SK-N-SH (cell line): ENCODE measurements around the gene BOD1L2. TPM values are rescaled to one million over a fixed set of nuclear protein-coding genes. Genes with fewer than 3 reads are reported as not detected.

Source experiments
- CTCF ChIA-PET: fragments of 300-600, 350-600 bp; formaldehyde crosslinking; extraction: SDS; loops from one replicate; lab custom pipeline; 2021; lab: Yijun Ruan, JAX
- POLR2A ChIA-PET: fragments of 350-600 bp; sonication (Branson Sonifier 250); formaldehyde crosslinking; extraction: SDS; loops from one replicate; lab custom pipeline; 2020; ENCODE audit warnings: antibody characterized with exemption, inconsistent platforms; lab: Yijun Ruan, JAX
- DNase-seq: peaks from one replicate; pipeline ENCODE4 v3.0.0; 2012
- H2AFZ ChIP-seq: fragments of 200-600 bp; sonication (generic); 2 replicates; pipeline ENCODE4 v1.8.1; 2016; ENCODE audit warnings: antibody characterized with exemption, mild to moderate bottlenecking, low read depth
- H3F3A ChIP-seq: fragments of 200-600 bp; sonication (generic); replicated peaks from 2 replicates; pipeline ENCODE3; 2016; ENCODE audit warnings: antibody characterized with exemption, mild to moderate bottlenecking; ENCODE audit not compliant: insufficient read depth
- H3K27ac ChIP-seq, 2 experiments: fragments of 200-500 bp in 1 of 2; fragments of 200-600 bp in 1 of 2; sonication (Bioruptor generic) in 1 of 2; sonication (generic), shearing (Covaris generic) in 1 of 2; 2 replicates each; pipeline versions ENCODE4 v1.5.1 to v1.6.1; 2014 to 2016; ENCODE audit warnings: low read depth in 2 of 2, inconsistent platforms in 1 of 2, low read length in 1 of 2, mild to moderate bottlenecking in 1 of 2, mixed read lengths in 1 of 2
- H3K27me3 ChIP-seq: fragments of 200-600 bp; sonication (generic), shearing (Covaris generic); 2 replicates; pipeline ENCODE4 v1.6.1; 2016; ENCODE audit warnings: mixed run types; ENCODE audit not compliant: insufficient read depth
- H3K36me3 ChIP-seq, 2 experiments: fragments of 200-500 bp in 1 of 2; fragments of 200-600 bp in 1 of 2; sonication (Bioruptor generic) in 1 of 2; sonication (generic) in 1 of 2; replicated peaks in 1 of 2; 2 replicates each; pipeline versions ENCODE3 to v1.5.1; 2014 to 2016; ENCODE audit warnings: low read length in 1 of 2, mild to moderate bottlenecking in 1 of 2; ENCODE audit not compliant: insufficient read depth in 2 of 2, control insufficient read depth in 1 of 2
- H3K4me1 ChIP-seq, 2 experiments: fragments of 200-500 bp in 1 of 2; fragments of 200-600 bp in 1 of 2; sonication (Bioruptor generic) in 1 of 2; sonication (generic), shearing (Covaris generic) in 1 of 2; 2 replicates each; pipeline versions ENCODE4 v1.5.1 to v1.6.1; 2014 to 2016; ENCODE audit warnings: low read depth in 1 of 2, low read length in 1 of 2, mixed run types in 1 of 2; ENCODE audit not compliant: insufficient read depth in 2 of 2, control insufficient read depth in 1 of 2
- H3K4me2 ChIP-seq: fragments of 200-600 bp; sonication (generic), shearing (Covaris generic); 2 replicates; pipeline ENCODE4 v1.6.1; 2017; ENCODE audit warnings: mixed run types
- H3K4me3 ChIP-seq, 2 experiments: fragments of 200-500 bp in 1 of 2; fragments of 200-600 bp in 1 of 2; sonication (Bioruptor generic) in 1 of 2; sonication (generic), shearing (Covaris generic) in 1 of 2; 2 replicates each; pipeline versions ENCODE4 v1.5.1 to v1.8.1; 2014 to 2016; ENCODE audit warnings: low read depth in 2 of 2, inconsistent platforms in 1 of 2, low read length in 1 of 2, mild to moderate bottlenecking in 1 of 2, mixed read lengths in 1 of 2, moderate library complexity in 1 of 2
- H3K79me2 ChIP-seq: fragments of 200-600 bp; sonication (generic); 2 replicates; pipeline ENCODE4 v1.8.1; 2017; ENCODE audit warnings: mild to moderate bottlenecking; ENCODE audit not compliant: insufficient read depth
- H3K9ac ChIP-seq: fragments of 200-600 bp; sonication (generic); 2 replicates; pipeline ENCODE4 v1.6.1; 2017; ENCODE audit warnings: mixed run types
- H3K9me2 ChIP-seq: fragments of 200-600 bp; sonication (generic); 2 replicates; pipeline ENCODE4 v1.6.1; 2017; ENCODE audit warnings: mixed run types
- H3K9me3 ChIP-seq: fragments of 200-600 bp; sonication (generic); 2 replicates; pipeline ENCODE4 v1.6.1; 2017; ENCODE audit warnings: mixed run types, mild to moderate bottlenecking, moderate library complexity
- H4K20me1 ChIP-seq: fragments of 200-600 bp; sonication (generic); 2 replicates; pipeline ENCODE4 v1.6.1; 2017; ENCODE audit warnings: mild to moderate bottlenecking, mixed run types; ENCODE audit not compliant: insufficient read depth
- CHD2 ChIP-seq: fragments of 150-350 bp; IDR thresholded peaks from 2 replicates; pipeline ENCODE4 v1.6.1; 2018; ENCODE audit warnings: low read length; ENCODE audit not compliant: partially characterized antibody
- CTCF ChIP-seq: fragments of 200-600 bp; sonication (generic); IDR thresholded peaks from 2 replicates; pipeline ENCODE4 v1.6.1; 2017; ENCODE audit warnings: antibody characterized with exemption, mild to moderate bottlenecking, moderate library complexity
- EP300 ChIP-seq, 2 experiments: IDR thresholded peaks; 2 replicates each; pipeline versions ENCODE4 v1.4.0 to v1.6.1; 2012; ENCODE audit warnings: borderline replicate concordance in 1 of 2, low read depth in 1 of 2, low read length in 1 of 2
- EZH2phosphoT487 ChIP-seq: fragments of 200-600 bp; sonication (generic); IDR thresholded peaks from 2 replicates; pipeline ENCODE4 v1.6.1; 2017; ENCODE audit warnings: low read depth, mixed run types, mild to moderate bottlenecking, antibody characterized with exemption, moderate library complexity, borderline replicate concordance
- FOSL2 ChIP-seq: IDR thresholded peaks from 2 replicates; pipeline ENCODE4 v1.4.0; 2012; ENCODE audit warnings: low read depth, mild to moderate bottlenecking, moderate library complexity, borderline replicate concordance
- FOXJ3 ChIP-seq: sonication (generic); formaldehyde crosslinking; IDR thresholded peaks from 2 replicates; pipeline ENCODE4 v1.5.1; 2020; ENCODE audit warnings: mild to moderate bottlenecking, missing genetic modification reagents
- JUND ChIP-seq: IDR thresholded peaks from 2 replicates; pipeline ENCODE4 v1.4.0; 2012
- MAX ChIP-seq: IDR thresholded peaks from 2 replicates; pipeline ENCODE4 v1.4.0; 2012; ENCODE audit warnings: low read depth
- NRF1 ChIP-seq: IDR thresholded peaks from 2 replicates; pipeline ENCODE4 v1.6.1; 2012; ENCODE audit warnings: low read depth, mild to moderate bottlenecking, low read length
- POLR2AphosphoS5 ChIP-seq: IDR thresholded peaks from 2 replicates; pipeline ENCODE4 v1.6.1; 2012; ENCODE audit warnings: low read depth, low read length
- RCOR1 ChIP-seq: fragments of 150-350 bp; IDR thresholded peaks from 2 replicates; pipeline ENCODE4 v1.6.1; 2017; ENCODE audit warnings: antibody characterized with exemption, low read length
- RFX5 ChIP-seq: IDR thresholded peaks from 2 replicates; pipeline ENCODE4 v1.6.1; 2012; ENCODE audit warnings: mild to moderate bottlenecking, improper control_type of control experiment, low read length
- RXRA ChIP-seq: IDR thresholded peaks from 2 replicates; pipeline ENCODE4 v1.4.0; 2012; ENCODE audit warnings: low read depth, mild to moderate bottlenecking, borderline replicate concordance
- SIN3A ChIP-seq: IDR thresholded peaks from 2 replicates; pipeline ENCODE4 v1.6.1; 2012; ENCODE audit warnings: low read depth, mild to moderate bottlenecking, low read length, moderate library complexity, borderline replicate concordance
- SMC3 ChIP-seq: IDR thresholded peaks from 2 replicates; pipeline ENCODE4 v1.6.1; 2012; ENCODE audit warnings: low read depth, low read length, improper control_type of control experiment
- TAF1 ChIP-seq: IDR thresholded peaks from 2 replicates; pipeline ENCODE4 v1.6.1; 2012; ENCODE audit warnings: low read depth, mild to moderate bottlenecking, low read length, moderate library complexity, borderline replicate concordance
- TCF12 ChIP-seq: IDR thresholded peaks from 2 replicates; pipeline ENCODE4 v1.4.0; 2012
- TEAD4 ChIP-seq: IDR thresholded peaks from 2 replicates; pipeline ENCODE4 v1.4.0; 2012; ENCODE audit warnings: mild to moderate bottlenecking, borderline replicate concordance; ENCODE audit not compliant: insufficient read depth
- YY1 ChIP-seq: IDR thresholded peaks from 2 replicates; pipeline ENCODE4 v1.4.0; 2012; ENCODE audit warnings: low read depth, mild to moderate bottlenecking
- ZBTB33 ChIP-seq: IDR thresholded peaks from 2 replicates; pipeline ENCODE4 v1.4.0; 2012; ENCODE audit warnings: low read depth, borderline replicate concordance
- WGBS: methylation state at CpG from one replicate; pipeline ENCODE4 v1.1.6; 2017; ENCODE audit warnings: low lambda C conversion rate; 5-methylcytosine and 5-hydroxymethylcytosine counted together
- polyA plus RNA-seq, 3 experiments: library from polyadenylated mRNA; depleted of rRNA; stranded (reverse); fragments of >200 nt; gene quantifications; 2 replicates each; pipeline ENCODE4 v1.2.3, GENCODE V29; 2012

Gene BOD1L2
- polyA plus RNA-seq, 1 of the 3 experiments (the other 2 are of a cell fraction), result not detected

GRCh38 chr18:57131101-57131500, 15.8 kb upstream of the BOD1L2 start:
- H3K79me2 ChIP-seq, result no peaks in the 10 kb centered on the region
- no peak overlapping the region for H3K27ac ChIP-seq
- no peaks in the 10 kb centered on the region for H3K9me3 ChIP-seq
- ChIA-PET CTCF (no interaction called here), POLR2A (no interaction called here)
- H3K4me3 ChIP-seq, result no peak overlapping the region
- DNase-seq, result no peak
- WGBS, result 34% methylated on average over 5 of the region's 5 CpGs
- H3F3A ChIP-seq, result no peaks in the 10 kb centered on the region
- H3K4me2 ChIP-seq, result no peak overlapping the region
- H3K4me1 ChIP-seq, result no peaks in the 10 kb centered on the region
- no peaks in the 10 kb centered on the region for H3K9me2 ChIP-seq
- H2AFZ ChIP-seq, result no peak overlapping the region
- no peak overlapping the region for H3K9ac ChIP-seq
- no peaks in the 10 kb centered on the region for H4K20me1 ChIP-seq
- no peaks in the 10 kb centered on the region for H3K27me3 ChIP-seq
- TF ChIP-seq FOXJ3 (CRISPR knock-in tag) (no peak), EP300 (IDR thresholded peaks at IDR 0.05; ENCODE audit: borderline replicate concordance in 1 of 2, low read depth in 1 of 2, low read length in 1 of 2) (no peak), SMC3 (no peak), NRF1 (no peak), POLR2AphosphoS5 (no peak), RXRA (no peak), EZH2phosphoT487 (no peak), CHD2 (no peak), YY1 (no peak), RFX5 (no peak), RCOR1 (no peak), TEAD4 (no peak), MAX (no peak)
- H3K36me3 ChIP-seq, result no peaks in the 10 kb centered on the region

- no peaks in the 10 kb centered on the region for H3F3A ChIP-seq
- no peaks in the 10 kb centered on the region for H3K27me3 ChIP-seq
- no peak overlapping the region for H3K4me3 ChIP-seq
- no peaks in the 10 kb centered on the region for H3K36me3 ChIP-seq
- no peaks in the 10 kb centered on the region for H3K79me2 ChIP-seq
- H3K27ac ChIP-seq, result no peak overlapping the region
- no peaks in the 10 kb centered on the region for H3K9me2 ChIP-seq
- H2AFZ ChIP-seq, result no peak overlapping the region
- no peaks in the 10 kb centered on the region for H3K4me1 ChIP-seq
- no peaks in the 10 kb centered on the region for H3K9me3 ChIP-seq
- CTCF ChIA-PET, result no interaction called here
- no peak for TF ChIP-seq ZBTB33
- TF ChIP-seq NRF1, result no peak
- no peak for TF ChIP-seq TAF1
- no peak for TF ChIP-seq FOSL2
- TF ChIP-seq CTCF, result no peak
- no peak for TF ChIP-seq TCF12
- no peak for TF ChIP-seq JUND
- TF ChIP-seq EP300 (IDR thresholded peaks at IDR 0.05; ENCODE audit: borderline replicate concordance in 1 of 2, low read depth in 1 of 2, low read length in 1 of 2), result no peak
- no peak for TF ChIP-seq RCOR1
- no peak for TF ChIP-seq SIN3A
- POLR2A ChIA-PET, result no interaction called here
- no peaks in the 10 kb centered on the region for H4K20me1 ChIP-seq
- H3K9ac ChIP-seq, result no peak overlapping the region
- DNase-seq, result no peak
- H3K4me2 ChIP-seq, result no peak overlapping the region
Observed at GRCh38 chr18:57131782-57132181, 15.1 kb upstream of the BOD1L2 start.
